Liver (tissue), 9 donors: ENCODE results near the gene SMPD1. TPM values are rescaled to one million over a fixed set of nuclear protein-coding genes. Genes with fewer than 3 reads are reported as not detected.
A peak's percentile ranks its signal among the peaks of the same experiment; 100 is the strongest.

ENCODE experiments used
- DNase-seq: peaks from one replicate; pipeline ENCODE4 v3.0.0-alpha.2; 2017; ENCODE audit warnings: low spot score
- H3K27ac ChIP-seq, 2 donors: one replicate each; pipeline ENCODE4 v1.7.0; 2013; ENCODE audit warnings: inconsistent platforms in 2 of 2, low read length in 2 of 2, control low read depth in 1 of 2, low read depth in 1 of 2, mild to moderate bottlenecking in 1 of 2
- H3K27me3 ChIP-seq, 4 donors: one replicate each; pipeline versions ENCODE4 v1.6.1 to v1.7.0; 2013; ENCODE audit warnings: low read length in 3 of 4, inconsistent platforms in 1 of 4, mild to moderate bottlenecking in 1 of 4, moderate library complexity in 1 of 4; ENCODE audit not compliant: control insufficient read depth in 4 of 4, insufficient read depth in 4 of 4
- H3K36me3 ChIP-seq, 4 donors: one replicate each; pipeline versions ENCODE4 v1.6.1 to v1.7.0; 2013; ENCODE audit warnings: low read length in 3 of 4, mild to moderate bottlenecking in 3 of 4, low read depth in 1 of 4, moderate library complexity in 1 of 4; ENCODE audit not compliant: control insufficient read depth in 4 of 4, insufficient read depth in 3 of 4
- H3K4me1 ChIP-seq, 4 donors: one replicate each; pipeline versions ENCODE4 v1.6.1 to v1.7.0; 2013; ENCODE audit warnings: low read length in 3 of 4, mild to moderate bottlenecking in 3 of 4, moderate library complexity in 1 of 4; ENCODE audit not compliant: control insufficient read depth in 4 of 4, insufficient read depth in 4 of 4
- H3K4me3 ChIP-seq, 3 donors: one replicate each; pipeline versions ENCODE4 v1.6.1 to v1.7.0; 2013; ENCODE audit warnings: low read length in 3 of 3, control low read depth in 1 of 3, low read depth in 1 of 3, mild to moderate bottlenecking in 1 of 3
- H3K9ac ChIP-seq, 2 donors: one replicate each; pipeline ENCODE4 v1.7.0; 2013; ENCODE audit warnings: low read length in 2 of 2, mild to moderate bottlenecking in 2 of 2, moderate library complexity in 2 of 2, control low read depth in 1 of 2, low read depth in 1 of 2
- H3K9me3 ChIP-seq, 4 donors: one replicate each; pipeline versions ENCODE4 v1.6.1 to v1.7.0; 2013; ENCODE audit warnings: low read length in 3 of 4; ENCODE audit not compliant: control insufficient read depth in 4 of 4
- ATF3 ChIP-seq: IDR thresholded peaks from 2 replicates; pipeline ENCODE4 v1.6.1; 2016; ENCODE audit warnings: antibody characterized with exemption
- EGR1 ChIP-seq, 2 donors: IDR thresholded peaks; 2 replicates each; pipeline ENCODE4 v1.6.1; 2016 to 2018; ENCODE audit warnings: antibody characterized with exemption in 2 of 2, low read depth in 2 of 2
- FOXA1 ChIP-seq: IDR thresholded peaks from 2 replicates; pipeline ENCODE4 v1.6.1; 2016; ENCODE audit warnings: antibody characterized with exemption
- FOXA2 ChIP-seq: IDR thresholded peaks from 2 replicates; pipeline ENCODE4 v1.6.1; 2016; ENCODE audit warnings: antibody characterized with exemption
- GABPA ChIP-seq, 2 donors: IDR thresholded peaks in 1 of 2; conservative IDR thresholded peaks in 1 of 2; 2 replicates each; pipeline ENCODE4 v1.6.1; 2016; ENCODE audit warnings: antibody characterized with exemption in 2 of 2, mild to moderate bottlenecking in 1 of 2, moderate library complexity in 1 of 2
- HNF4A ChIP-seq, 2 donors: conservative IDR thresholded peaks; 2 replicates each; pipeline ENCODE4 v1.6.1; 2016; ENCODE audit warnings: antibody characterized with exemption in 2 of 2, mild to moderate bottlenecking in 2 of 2
- HNF4G ChIP-seq: IDR thresholded peaks from 2 replicates; pipeline ENCODE4 v1.6.1; 2016; ENCODE audit warnings: antibody characterized with exemption
- JUND ChIP-seq, 2 donors: IDR thresholded peaks; 2 replicates each; pipeline ENCODE4 v1.6.1; 2016; ENCODE audit warnings: antibody characterized with exemption in 2 of 2
- MAX ChIP-seq: IDR thresholded peaks from 2 replicates; pipeline ENCODE4 v1.6.1; 2016; ENCODE audit warnings: antibody characterized with exemption
- NR2F2 ChIP-seq: IDR thresholded peaks from 2 replicates; pipeline ENCODE4 v1.6.1; 2016; ENCODE audit warnings: antibody characterized with exemption
- RAD21 ChIP-seq, 2 donors: IDR thresholded peaks; 2 replicates each; pipeline ENCODE4 v1.6.1; 2016; ENCODE audit warnings: antibody characterized with exemption in 2 of 2, mild to moderate bottlenecking in 2 of 2
- RXRA ChIP-seq, 2 donors: IDR thresholded peaks; 2 replicates each; pipeline ENCODE4 v1.6.1; 2017 to 2018; ENCODE audit warnings: antibody characterized with exemption in 2 of 2, mild to moderate bottlenecking in 1 of 2
- SP1 ChIP-seq: IDR thresholded peaks from 2 replicates; pipeline ENCODE4 v1.6.1; 2018; ENCODE audit warnings: antibody characterized with exemption, mild to moderate bottlenecking
- TAF1 ChIP-seq: conservative IDR thresholded peaks from 2 replicates; pipeline ENCODE4 v1.6.1; 2016; ENCODE audit warnings: antibody characterized with exemption, mild to moderate bottlenecking
- YY1 ChIP-seq: IDR thresholded peaks from 2 replicates; pipeline ENCODE4 v1.6.1; 2016; ENCODE audit warnings: antibody characterized with exemption, mild to moderate bottlenecking
- WGBS: extraction: QIAGEN DNeasy Blood & Tissue Kit; methylation state at CpG from one replicate; pipeline ENCODE4 v1.1.7; 2013; 5-methylcytosine and 5-hydroxymethylcytosine counted together
- polyA plus RNA-seq, 2 donors: library from polyadenylated mRNA; stranded (reverse) in 1 of 2; unstranded in 1 of 2; fragments of 200-250 nt in 1 of 2; fragments of >200 nt in 1 of 2; fragmentation: Nextera tagmentation in 1 of 2; extraction: Ambion mirVana in 1 of 2; gene quantifications; one replicate each; pipeline versions ENCODE4 v1.2.1 to v1.2.3, GENCODE V29; 2013 to 2015
- total RNA-seq, 2 donors: library from RNA; depleted of rRNA; stranded (reverse); fragments of >200 nt; gene quantifications; one replicate each; pipeline ENCODE4 v1.2.3, GENCODE V29; 2014
- TF ChIP-seq, protein P1 (sequence below): IDR thresholded peaks from 2 replicates; pipeline ENCODE4 v1.6.1; 2016; ENCODE audit warnings: antibody characterized with exemption
- donor health status: healthy.
- donor health status: healthy.
- donor health status: healthy.
- donor health status: healthy.
- donor health status: healthy.

Gene SMPD1
- total and polyA plus RNA-seq, 4 donors = 15.4 to 91.6 (median 45.4) TPM

DNA sequence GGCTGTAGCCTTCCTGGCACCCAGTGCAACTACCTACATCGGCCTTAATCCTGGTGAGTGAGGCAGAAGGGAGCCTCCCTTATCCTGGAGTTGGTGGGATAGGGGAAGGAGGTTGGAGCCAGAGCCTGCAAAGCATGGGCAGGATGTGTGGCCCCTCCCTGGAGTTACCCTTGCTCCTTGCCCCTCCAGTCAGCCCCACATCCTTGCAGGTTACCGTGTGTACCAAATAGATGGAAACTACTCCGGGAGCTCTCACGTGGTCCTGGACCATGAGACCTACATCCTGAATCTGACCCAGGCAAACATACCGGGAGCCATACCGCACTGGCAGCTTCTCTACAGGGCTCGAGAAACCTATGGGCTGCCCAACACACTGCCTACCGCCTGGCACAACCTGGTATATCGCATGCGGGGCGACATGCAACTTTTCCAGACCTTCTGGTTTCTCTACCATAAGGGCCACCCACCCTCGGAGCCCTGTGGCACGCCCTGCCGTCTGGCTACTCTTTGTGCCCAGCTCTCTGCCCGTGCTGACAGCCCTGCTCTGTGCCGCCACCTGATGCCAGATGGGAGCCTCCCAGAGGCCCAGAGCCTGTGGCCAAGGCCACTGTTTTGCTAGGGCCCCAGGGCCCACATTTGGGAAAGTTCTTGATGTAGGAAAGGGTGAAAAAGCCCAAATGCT, 3.9 kb downstream of the SMPD1 start (continued):
- TF ChIP-seq RAD21 (IDR thresholded peaks at IDR 0.05) = no peak

DNA sequence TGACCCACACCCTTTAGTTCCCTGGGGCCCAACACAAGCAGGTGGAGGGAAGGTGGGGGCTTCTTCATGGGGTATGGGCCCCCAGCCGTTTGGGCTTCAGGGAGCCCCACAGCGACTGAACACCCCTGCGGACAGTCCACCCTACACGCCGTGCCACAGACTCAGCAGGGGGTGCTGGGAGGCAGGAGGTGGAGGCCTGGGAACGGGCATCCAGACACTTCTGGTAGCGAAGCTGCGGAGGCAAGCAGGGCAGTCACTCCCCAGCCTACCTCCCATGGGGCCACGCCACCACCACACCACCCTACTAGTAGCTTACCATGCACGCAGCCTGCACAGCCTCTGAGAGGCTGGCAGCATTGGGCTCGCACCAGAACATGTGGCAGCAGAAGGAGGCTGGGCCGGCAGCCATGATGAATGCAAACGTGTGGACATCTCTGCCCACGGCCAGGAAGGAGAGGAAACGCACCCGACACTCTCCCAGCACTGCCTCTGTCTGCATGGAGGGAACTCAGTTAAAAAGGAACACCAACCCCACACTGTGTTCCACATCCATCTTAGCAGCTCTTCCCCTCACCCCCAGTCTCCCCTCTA, 5.3 kb downstream of the SMPD1 start:
- TF ChIP-seq SP1 = no peak
- no peak for TF ChIP-seq YY1
- TF ChIP-seq HNF4A (conservative IDR thresholded peaks at IDR 0.05) = no peak
- no peak for TF ChIP-seq HNF4G
- TF ChIP-seq ATF3 = no peak
- no peak for DNase-seq
- WGBS = 92% methylated on average over 16 of the region's 16 CpGs
- H3K4me1 ChIP-seq = peaks cover 6 to 13% (median 10%) of the 10 kb centered on the region in 4 donors
- H3K9me3 ChIP-seq = no peaks in the 10 kb centered on the region
- H3K4me3 ChIP-seq = no peak overlapping the region
- no peaks in the 10 kb centered on the region for H3K27me3 ChIP-seq
- no peak overlapping the region for H3K27ac ChIP-seq
- H3K36me3 ChIP-seq = peaks cover 0 to 13% (median 7%) of the 10 kb centered on the region in 4 donors
- no peak overlapping the region for H3K9ac ChIP-seq

DNA sequence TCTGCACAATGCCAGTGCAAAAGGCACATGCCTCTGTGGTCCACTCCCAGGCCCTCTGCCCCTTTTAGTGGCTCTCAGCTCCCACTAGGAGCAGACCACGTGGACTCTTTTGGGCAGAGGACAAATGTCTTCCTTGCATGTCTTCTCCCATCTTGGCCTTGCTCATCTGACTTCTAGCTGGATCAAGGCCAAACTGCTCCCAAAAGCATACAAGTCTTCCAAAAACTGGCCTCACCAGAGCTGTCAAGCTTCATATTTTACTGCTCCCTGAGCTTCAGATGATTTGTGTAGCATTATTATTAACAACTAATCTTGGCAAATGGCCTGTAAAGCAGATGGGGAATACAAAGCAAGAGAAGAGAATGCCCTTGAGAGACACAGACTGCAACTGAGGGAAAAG, 6.9 kb downstream of the SMPD1 start:
- no peak for TF ChIP-seq ATF3
- TF ChIP-seq SP1 = no peak
- TF ChIP-seq TAF1 = no peak
- no peak for TF ChIP-seq EGR1 (IDR thresholded peaks at IDR 0.05; ENCODE audit: low read depth in 2 of 2)
- TF ChIP-seq HNF4A (conservative IDR thresholded peaks at IDR 0.05) = no peak
- TF ChIP-seq NR2F2 = no peak
- TF ChIP-seq, protein P1, sequence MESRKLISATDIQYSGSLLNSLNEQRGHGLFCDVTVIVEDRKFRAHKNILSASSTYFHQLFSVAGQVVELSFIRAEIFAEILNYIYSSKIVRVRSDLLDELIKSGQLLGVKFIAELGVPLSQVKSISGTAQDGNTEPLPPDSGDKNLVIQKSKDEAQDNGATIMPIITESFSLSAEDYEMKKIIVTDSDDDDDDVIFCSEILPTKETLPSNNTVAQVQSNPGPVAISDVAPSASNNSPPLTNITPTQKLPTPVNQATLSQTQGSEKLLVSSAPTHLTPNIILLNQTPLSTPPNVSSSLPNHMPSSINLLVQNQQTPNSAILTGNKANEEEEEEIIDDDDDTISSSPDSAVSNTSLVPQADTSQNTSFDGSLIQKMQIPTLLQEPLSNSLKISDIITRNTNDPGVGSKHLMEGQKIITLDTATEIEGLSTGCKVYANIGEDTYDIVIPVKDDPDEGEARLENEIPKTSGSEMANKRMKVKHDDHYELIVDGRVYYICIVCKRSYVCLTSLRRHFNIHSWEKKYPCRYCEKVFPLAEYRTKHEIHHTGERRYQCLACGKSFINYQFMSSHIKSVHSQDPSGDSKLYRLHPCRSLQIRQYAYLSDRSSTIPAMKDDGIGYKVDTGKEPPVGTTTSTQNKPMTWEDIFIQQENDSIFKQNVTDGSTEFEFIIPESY = no peak
- no peak for TF ChIP-seq GABPA (IDR thresholded peaks at IDR 0.05 in 1 of 2, conservative IDR thresholded peaks at IDR 0.05 in 1 of 2)
- TF ChIP-seq FOXA2 = no peak
- no peak for TF ChIP-seq FOXA1
- Histone ChIP-seq H3K27me3 (no peaks in the 10 kb centered on the region), H3K27ac (no peak overlapping the region), H3K9ac (no peak overlapping the region), H3K9me3 (no peaks in the 10 kb centered on the region), H3K4me3 (no peak overlapping the region), H3K4me1 (no peaks in the 10 kb centered on the region), H3K36me3 (peaks cover 0 to 11% (median 7%) of the 10 kb centered on the region in 4 donors)
- WGBS = 70% methylated on average over 1 of the region's 1 CpG
- no peak for DNase-seq

- Histone ChIP-seq H3K9me3 (no peaks in the 10 kb centered on the region), H3K4me1 (no peaks in the 10 kb centered on the region), H3K9ac (no peak overlapping the region), H3K27ac (no peak overlapping the region), H3K36me3 (peaks cover 0 to 11% (median 7%) of the 10 kb centered on the region in 4 donors), H3K27me3 (no peaks in the 10 kb centered on the region), H3K4me3 (no peak overlapping the region)
- DNase-seq = no peak
- WGBS = 84% methylated on average over 3 of the region's 3 CpGs
- TF ChIP-seq NR2F2 (peak; percentile 18), RXRA (IDR thresholded peaks at IDR 0.05) (no peak), HNF4G (no peak), HNF4A (conservative IDR thresholded peaks at IDR 0.05) (no peak), TAF1 (no peak), JUND (IDR thresholded peaks at IDR 0.05) (no peak), MAX (no peak)
- TF ChIP-seq, protein P1 = no peak
These were observed 7.4 kb downstream of the SMPD1 start for GRCh38 chr11:6397636-6398035.
